HCT116 (cell line): Measurements from ENCODE around the gene HSD3B7.

Experiments
- CBX3 ChIP-seq: IDR thresholded peaks from 2 replicates; pipeline ENCODE4 v1.6.1; 2012; ENCODE audit warnings: low read depth
- CTCF ChIP-seq, 3 experiments: fragments of 200-600 bp in 1 of 3; sonication (generic) in 1 of 3; IDR thresholded peaks in 2 of 3; conservative IDR thresholded peaks in 1 of 3; 2 replicates each; pipeline ENCODE4 v1.5.1; 2012 to 2017; ENCODE audit warnings: low read depth in 2 of 3, low read length in 2 of 3, antibody characterized with exemption in 1 of 3, borderline replicate concordance in 1 of 3, control low read depth in 1 of 3, mild to moderate bottlenecking in 1 of 3, mixed read lengths in 1 of 3, mixed run types in 1 of 3, moderate library complexity in 1 of 3; ENCODE audit not compliant: insufficient read depth in 1 of 3
- MAX ChIP-seq: IDR thresholded peaks from 2 replicates; pipeline ENCODE4 v1.6.1; 2012
- POLR2A ChIP-seq: IDR thresholded peaks from 2 replicates; pipeline ENCODE4 v1.7.0; 2011; ENCODE audit warnings: borderline replicate concordance; ENCODE audit not compliant: insufficient read depth, insufficient read length; ENCODE audit errors: extremely low read depth

DNA sequence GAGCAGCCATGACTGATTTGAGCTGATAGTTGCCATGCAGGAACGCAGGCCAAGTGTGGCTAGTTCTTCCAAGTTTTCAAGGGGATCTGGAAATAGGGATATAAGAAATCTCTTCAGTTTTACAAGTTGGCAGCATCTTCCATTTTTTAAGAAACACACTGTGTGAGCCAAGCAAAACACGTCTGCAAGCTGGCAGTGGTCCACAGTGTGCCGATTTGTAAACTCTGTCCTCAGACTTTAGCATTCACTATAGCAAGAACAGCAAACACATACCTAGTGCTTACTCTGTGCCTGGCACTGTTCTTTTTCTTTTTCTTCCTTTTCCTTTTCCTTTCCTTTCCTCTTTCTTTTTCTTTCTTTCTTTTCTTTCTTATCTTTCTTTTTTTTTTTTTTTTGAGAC, 33.3 kb upstream of the HSD3B7 start:
- no peak for TF ChIP-seq POLR2A
- no peak for TF ChIP-seq MAX
- no peak for TF ChIP-seq CBX3
- TF ChIP-seq CTCF (IDR thresholded peaks at IDR 0.05 in 2 of 3, conservative IDR thresholded peaks at IDR 0.05 in 1 of 3; ENCODE audit: borderline replicate concordance in 1 of 3, insufficient read depth in 1 of 3, low read depth in 2 of 3, low read length in 2 of 3): no peak
